PC-3 (cell line): ENCODE measurements around the gene ASPSCR1. TPM values are rescaled to one million over a fixed set of nuclear protein-coding genes. Genes with fewer than 3 reads are reported as not detected.

Experiments
- ATAC-seq: fragments of 200-7000 bp; cut with Tn5 transposase; 2 replicates; pipeline ENCODE4 v1.9.1; 2020; ENCODE audit warnings: mild to moderate bottlenecking, moderate library complexity
- BruUV-seq: library from RNA; stranded (reverse); fragments of 400-500 nt; replicated peaks from 2 replicates; lab custom pipeline; 2021; lab: Mats Ljungman, UMichigan
- CTCF ChIA-PET: fragments of 300-600 bp; sonication (Branson Sonifier 250); formaldehyde crosslinking; loops from one replicate; lab custom pipeline; 2022; ENCODE audit warnings: antibody characterized with exemption; lab: Charles Lee
- POLR2A ChIA-PET: fragments of 300-600 bp; sonication (Branson Sonifier 250); formaldehyde crosslinking; loops from one replicate; lab custom pipeline; 2022; ENCODE audit warnings: antibody characterized with exemption; ENCODE audit not compliant: unreplicated experiment; lab: Charles Lee
- DNase-seq: peaks from one replicate; pipeline ENCODE4 v3.0.0-alpha.2; 2015
- H2AFZ ChIP-seq: fragments of 300-600 bp; sonication (generic); 2 replicates; pipeline ENCODE4 v1.6.0; 2016; ENCODE audit warnings: antibody characterized with exemption, low read length
- H3F3A ChIP-seq: fragments of 300-600 bp; sonication (generic); one replicate; pipeline ENCODE4 v1.6.0; 2017; ENCODE audit warnings: antibody characterized with exemption, low read length, control low read depth, mild to moderate bottlenecking; ENCODE audit not compliant: unreplicated experiment
- H3K27ac ChIP-seq: fragments of 300-600 bp; sonication (generic); 2 replicates; pipeline ENCODE4 v1.5.1; 2016; ENCODE audit warnings: mild to moderate bottlenecking, low read length
- H3K27me3 ChIP-seq: fragments of 300-600 bp; sonication (generic); 2 replicates; pipeline ENCODE4 v1.6.1; 2016; ENCODE audit warnings: low read length, mixed read lengths
- H3K36me3 ChIP-seq: fragments of 300-600 bp; sonication (generic); 2 replicates; pipeline ENCODE4 v1.6.1; 2016; ENCODE audit warnings: low read depth, mixed run types, low read length, mixed read lengths
- H3K4me1 ChIP-seq: fragments of 300-600 bp; sonication (generic); 2 replicates; pipeline ENCODE4 v1.5.1; 2016; ENCODE audit warnings: low read length; ENCODE audit not compliant: insufficient read depth
- H3K4me2 ChIP-seq: fragments of 300-600 bp; sonication (generic); 2 replicates; pipeline ENCODE4 v1.6.0; 2016; ENCODE audit warnings: low read length
- H3K4me3 ChIP-seq: fragments of 300-600 bp; sonication (generic); 2 replicates; pipeline ENCODE4 v1.5.1; 2016; ENCODE audit warnings: mild to moderate bottlenecking, low read length, mixed read lengths
- H3K79me2 ChIP-seq: fragments of 300-600 bp; sonication (generic); 2 replicates; pipeline ENCODE4 v1.6.1; 2017; ENCODE audit warnings: low read length, mixed read lengths
- H3K9ac ChIP-seq: fragments of 300-600 bp; sonication (generic); 2 replicates; pipeline ENCODE4 v1.6.0; 2016; ENCODE audit warnings: mild to moderate bottlenecking, low read length
- H3K9me2 ChIP-seq: fragments of 300-600 bp; sonication (generic); replicated peaks from 2 replicates; pipeline ENCODE4 v1.6.1; 2016; ENCODE audit warnings: mixed run types, low read length, mixed read lengths
- H3K9me3 ChIP-seq: fragments of 300-600 bp; sonication (generic); 2 replicates; pipeline ENCODE4 v1.6.1; 2016; ENCODE audit warnings: low read length, mixed read lengths
- H4K20me1 ChIP-seq: fragments of 300-600 bp; sonication (generic); 2 replicates; pipeline ENCODE4 v1.6.1; 2016; ENCODE audit warnings: low read length, mixed read lengths
- CTCF ChIP-seq: fragments of 300-600 bp; sonication (generic); conservative IDR thresholded peaks from 2 replicates; pipeline ENCODE4 v1.5.1; 2017; ENCODE audit warnings: antibody characterized with exemption, low read depth, mild to moderate bottlenecking, low read length
- EZH2 ChIP-seq: fragments of 300-600 bp; sonication (generic); IDR thresholded peaks from one replicate; pipeline ENCODE4 v1.6.1; 2017; ENCODE audit warnings: antibody characterized with exemption, mild to moderate bottlenecking, low read length; ENCODE audit not compliant: unreplicated experiment
- EZH2phosphoT487 ChIP-seq: fragments of 300-600 bp; sonication (generic); IDR thresholded peaks from 2 replicates; pipeline ENCODE4 v1.6.1; 2018; ENCODE audit warnings: mild to moderate bottlenecking, antibody characterized with exemption, low read length, borderline replicate concordance
- intact Hi-C: fragments of 100-400 bp; cut with micrococcal nuclease; formaldehyde crosslinking; loops from 2 replicates; pipeline ENCODE4 v1.9.0; 2023
- total RNA-seq: library from RNA; depleted of rRNA; stranded (reverse); fragments of >200 nt; gene quantifications from 2 replicates; pipeline ENCODE4 v1.2.3, GENCODE V29; 2014

The ASPSCR1 gene
- total RNA-seq, 1 experiment from 2014 or later = 31.5 TPM

GRCh38 chr17:82043507-82043906, 66.1 kb downstream of the ASPSCR1 start:
- no peak overlapping the region for H3K4me3 ChIP-seq
- no peaks in the 10 kb centered on the region for H3K9me2 ChIP-seq
- ChIA-PET CTCF (no interaction called here), POLR2A (no interaction called here)
- no peaks in the 10 kb centered on the region for H3K27me3 ChIP-seq
- no peak overlapping the region for H3K27ac ChIP-seq
- no TSS peak for BruUV-seq
- H4K20me1 ChIP-seq = no peaks in the 10 kb centered on the region
- no peak overlapping the region for H3K4me2 ChIP-seq
- ATAC-seq (no peak), DNase-seq (no peak)
- no peaks in the 10 kb centered on the region for H3F3A ChIP-seq
- H2AFZ ChIP-seq = no peak overlapping the region
- intact Hi-C loops = no loop called here
- no peaks in the 10 kb centered on the region for H3K4me1 ChIP-seq
- no peaks in the 10 kb centered on the region for H3K9me3 ChIP-seq
- H3K36me3 ChIP-seq = no peaks in the 10 kb centered on the region; the same call in 1 of the 2 replicates
- no peaks in the 10 kb centered on the region for H3K79me2 ChIP-seq
- H3K9ac ChIP-seq = no peak overlapping the region
- TF ChIP-seq EZH2phosphoT487 = no peak
- no peak for TF ChIP-seq CTCF
- TF ChIP-seq EZH2 = no peak

GRCh38 chr17:82045936-82046484, 68.6 kb downstream of the ASPSCR1 start:
- Histone ChIP-seq H3K27ac (no peak overlapping the region), H3K79me2 (peaks cover 6% of the 10 kb centered on the region), H3K4me2 (no peak overlapping the region), H3K9me2 (no peaks in the 10 kb centered on the region), H3K9me3 (no peaks in the 10 kb centered on the region), H3K9ac (no peak overlapping the region), H4K20me1 (no peaks in the 10 kb centered on the region), H2AFZ (no peak overlapping the region), H3K36me3 (no peaks in the 10 kb centered on the region; the same call in 1 of the 2 replicates), H3K27me3 (no peaks in the 10 kb centered on the region), H3F3A (no peaks in the 10 kb centered on the region), H3K4me1 (no peaks in the 10 kb centered on the region; the same call in 1 of the 2 replicates), H3K4me3 (no peak overlapping the region)
- intact Hi-C loops = no loop called here
- TF ChIP-seq EZH2phosphoT487 (no peak), EZH2 (no peak), CTCF (no peak)
- no peak; the same call in 1 of the 2 replicates for ATAC-seq
- CTCF ChIA-PET = no interaction called here
- POLR2A ChIA-PET = interaction anchor here (0.6 kb wide), 1 partner anchor 24 kb away, joined by 3 read pairs; the partner anchor contains the start of gene CENPX
- no peak for DNase-seq
- no TSS peak for BruUV-seq

- no peak for ATAC-seq
- no TSS peak for BruUV-seq
These were observed 69.5 kb downstream of the ASPSCR1 start for GRCh38 chr17:82046903-82047302.

More at GRCh38 chr17:82046903-82047302, 69.5 kb downstream of the ASPSCR1 start:
- no peak for TF ChIP-seq EZH2
- no peak for TF ChIP-seq EZH2phosphoT487
- TF ChIP-seq CTCF = no peak
- H3K27ac ChIP-seq = no peak overlapping the region
- CTCF ChIA-PET = no interaction called here
- H3K27me3 ChIP-seq = no peaks in the 10 kb centered on the region
- H3K9me3 ChIP-seq = no peaks in the 10 kb centered on the region
- peaks cover 8% of the 10 kb centered on the region for H3K79me2 ChIP-seq
- H3K4me1 ChIP-seq = no peaks in the 10 kb centered on the region; the same call in 1 of the 2 replicates
- POLR2A ChIA-PET = no interaction called here
- no peaks in the 10 kb centered on the region for H3F3A ChIP-seq
- H3K36me3 ChIP-seq = no peaks in the 10 kb centered on the region; the same call in 1 of the 2 replicates
- intact Hi-C loops = no loop called here
- no peak overlapping the region for H2AFZ ChIP-seq
- H3K9me2 ChIP-seq = no peaks in the 10 kb centered on the region
- no peak overlapping the region for H3K4me2 ChIP-seq
- H3K9ac ChIP-seq = no peak overlapping the region
- H4K20me1 ChIP-seq = no peaks in the 10 kb centered on the region
- H3K4me3 ChIP-seq = no peak overlapping the region
- no peak for DNase-seq
